ENCODE results near the gene IKZF3.
"Not testable (repeated sequence)": the region's sequence is repeated elsewhere in the genome, so short reads cannot be mapped to it uniquely, and the experiment has no call there.

IKZF3 gene

DNA sequence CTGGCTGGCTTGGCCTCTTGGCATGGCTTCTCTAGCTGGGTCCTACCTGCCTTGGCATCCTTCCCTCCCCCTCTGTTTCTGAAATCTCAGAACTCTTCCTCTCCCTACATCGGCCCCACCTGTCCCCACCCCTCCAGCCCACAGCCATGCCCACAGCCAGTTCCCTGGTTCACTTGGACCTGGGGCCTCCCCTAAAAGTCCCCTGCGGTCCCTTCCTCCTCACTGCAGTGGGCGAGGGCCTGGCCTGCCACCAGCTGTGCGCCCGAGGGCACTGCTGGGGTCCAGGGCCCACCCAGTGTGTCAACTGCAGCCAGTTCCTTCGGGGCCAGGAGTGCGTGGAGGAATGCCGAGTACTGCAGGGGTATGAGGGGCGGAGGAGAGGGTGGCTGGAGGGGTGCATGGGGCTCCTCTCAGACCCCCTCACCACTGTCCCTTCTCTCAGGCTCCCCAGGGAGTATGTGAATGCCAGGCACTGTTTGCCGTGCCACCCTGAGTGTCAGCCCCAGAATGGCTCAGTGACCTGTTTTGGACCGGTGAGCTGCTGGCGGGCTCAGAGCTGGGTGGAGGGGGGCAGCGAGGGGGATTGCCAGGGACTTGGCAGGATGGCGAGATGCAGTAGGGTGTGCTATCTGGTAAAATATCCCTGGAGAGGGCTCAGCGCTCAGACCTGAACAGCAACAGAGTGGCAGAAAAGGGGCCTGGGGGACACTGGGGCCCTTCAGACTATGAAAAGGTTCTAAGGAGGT lies 147.9 kb downstream of the IKZF3 start:
- no peak for DNase-seq (ENCODE audit: low spot score)

GRCh38 chr17:39715375-39716072 lies 148.6 kb downstream of the IKZF3 start:
- DNase-seq (ENCODE audit: low spot score): no peak

- DNase-seq (ENCODE audit: low spot score): no peak
Measured at GRCh38 chr17:39714234-39714633, 149.9 kb downstream of the IKZF3 start.

DNA sequence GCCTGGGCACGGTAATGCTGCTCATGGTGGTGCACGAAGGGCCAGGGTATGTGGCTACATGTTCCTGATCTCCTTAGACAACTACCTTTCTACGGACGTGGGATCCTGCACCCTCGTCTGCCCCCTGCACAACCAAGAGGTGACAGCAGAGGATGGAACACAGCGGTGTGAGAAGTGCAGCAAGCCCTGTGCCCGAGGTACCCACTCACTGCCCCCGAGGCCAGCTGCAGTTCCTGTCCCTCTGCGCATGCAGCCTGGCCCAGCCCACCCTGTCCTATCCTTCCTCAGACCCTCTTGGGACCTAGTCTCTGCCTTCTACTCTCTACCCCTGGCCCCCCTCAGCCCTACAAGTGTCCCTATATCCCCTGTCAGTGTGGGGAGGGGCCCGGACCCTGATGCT lies 152.3 kb downstream of the IKZF3 start:
- DNase-seq (ENCODE audit: low spot score): no peak

DNA sequence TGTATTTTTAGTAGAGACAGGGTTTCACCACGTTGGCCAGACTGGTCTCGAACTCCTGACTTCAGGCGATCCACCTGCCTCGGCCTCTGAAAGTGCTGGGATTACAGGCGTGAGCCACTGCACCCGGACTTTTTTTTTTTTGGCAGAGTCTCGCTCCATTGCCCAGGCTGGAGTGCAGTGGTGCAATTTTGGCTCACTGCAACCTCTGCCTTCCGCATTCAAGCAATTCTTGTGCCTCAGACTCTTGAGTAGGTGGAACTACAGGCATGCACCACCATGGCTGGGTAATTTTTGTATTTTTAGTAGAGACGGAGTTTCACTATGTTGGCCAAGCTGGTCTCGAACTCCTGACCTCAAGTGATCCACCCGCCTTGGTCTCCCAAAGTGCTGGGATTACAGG lies 153.0 kb downstream of the IKZF3 start:
- not testable (repeated sequence) for DNase-seq (ENCODE audit: low spot score)

GRCh38 chr17:39709998-39710964 lies 153.8 kb downstream of the IKZF3 start:
- no peak for DNase-seq (ENCODE audit: low spot score)

GRCh38 chr17:39709319-39709997 lies 154.7 kb downstream of the IKZF3 start:
- DNase-seq (ENCODE audit: low spot score): no peak
